Prostate gland (tissue), 2 donors: Measurements from ENCODE around the gene E2F6. TPM values are rescaled to one million over a fixed set of nuclear protein-coding genes. Genes with fewer than 3 reads are reported as not detected.

Experiments
- DNase-seq: peaks from one replicate; pipeline ENCODE4 v3.0.0-alpha.2; 2019; ENCODE audit warnings: low spot score
- H3K27ac ChIP-seq, 2 donors: fragments of 200-600 bp; sonication (generic); 2 replicates each; pipeline ENCODE4 v1.5.1; 2017 to 2019
- H3K27me3 ChIP-seq: fragments of 200-600 bp; sonication (generic); replicated peaks from 2 replicates; pipeline ENCODE4 v1.5.1; 2019; ENCODE audit not compliant: insufficient read depth
- H3K36me3 ChIP-seq, 2 donors: fragments of 200-600 bp; sonication (generic); 1 replicate in 1 of 2; 2 replicates in 1 of 2; pipeline versions ENCODE4 v1.5.1 to v1.8.1; 2017 to 2019
- H3K4me1 ChIP-seq: fragments of 200-600 bp; sonication (generic); replicated peaks from 2 replicates; pipeline ENCODE4 v1.5.1; 2019
- H3K4me3 ChIP-seq, 2 donors: fragments of 200-600 bp; sonication (generic); 2 replicates each; pipeline ENCODE4 v1.5.1; 2017 to 2019
- H3K9me3 ChIP-seq: fragments of 200-600 bp; sonication (generic); 2 replicates; pipeline ENCODE4 v1.5.1; 2017
- CTCF ChIP-seq, 4 experiments: fragments of 200-600 bp in 2 of 4; fragments of 450-650 bp in 2 of 4; sonication (generic) in 2 of 4; IDR thresholded peaks; 1 replicate in 3 of 4; 2 replicates in 1 of 4; pipeline ENCODE4 v1.5.1; 2016 to 2019; ENCODE audit warnings: antibody characterized with exemption in 4 of 4, mild to moderate bottlenecking in 2 of 4, moderate library complexity in 2 of 4
- POLR2A ChIP-seq: fragments of 450-650 bp; IDR thresholded peaks from one replicate; pipeline ENCODE4 v1.6.1; 2016; ENCODE audit warnings: antibody characterized with exemption, mild to moderate bottlenecking
- POLR2AphosphoS5 ChIP-seq: sonication (generic); formaldehyde crosslinking; IDR thresholded peaks from one replicate; pipeline ENCODE4 v1.6.1; 2017; ENCODE audit warnings: antibody characterized with exemption
- WGBS: methylation state at CpG from one replicate; pipeline ENCODE4 v1.1.5; 2018; 5-methylcytosine and 5-hydroxymethylcytosine counted together
- intact Hi-C: fragments of 100-400 bp; cut with DNase I; formaldehyde crosslinking; loops from one replicate; pipeline ENCODE4 v1.14.2; 2022
- total RNA-seq, 2 donors: library from RNA; depleted of rRNA; stranded (reverse); fragments of >200 nt; gene quantifications; one replicate each; pipeline ENCODE4 v1.1.0, GENCODE V29; 2016

E2F6 gene
- total RNA-seq, 2 donors from 2014 or later, result 14.2 to 25.2 TPM

DNA sequence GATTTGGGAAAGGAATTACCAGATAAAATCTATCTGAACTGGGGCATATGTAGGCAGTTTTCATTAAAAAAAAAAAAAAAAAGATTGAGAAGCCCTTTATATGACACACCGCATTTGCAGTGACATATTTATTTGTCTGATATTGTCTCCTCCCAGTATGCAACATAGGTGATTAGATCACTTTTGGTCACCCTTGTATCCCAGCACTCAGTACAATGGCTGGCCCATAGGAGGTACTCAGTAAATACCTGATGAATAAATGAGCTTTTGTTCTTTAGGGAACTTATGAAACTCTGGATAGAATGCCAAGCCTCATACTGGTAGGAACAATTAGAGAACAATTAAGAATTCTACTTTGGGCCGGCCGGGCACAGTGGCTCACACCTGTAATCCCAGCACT is 22.8 kb upstream of the E2F6 start:
- Histone ChIP-seq H3K4me1 (no peaks in the 10 kb centered on the region), H3K27me3 (no peaks in the 10 kb centered on the region), H3K36me3 (no peaks in the 10 kb centered on the region), H3K27ac (no peak overlapping the region), H3K4me3 (no peak overlapping the region), H3K9me3 (no peaks in the 10 kb centered on the region)
- no peak for TF ChIP-seq POLR2AphosphoS5
- no peak for TF ChIP-seq POLR2A
- no peak for TF ChIP-seq CTCF (IDR thresholded peaks at IDR 0.05)
- DNase-seq, result no peak
- intact Hi-C loops, result no loop called here
- 59% methylated on average over 3 of the region's 3 CpGs for WGBS

GRCh38 chr2:11483806-11484617 is 18.1 kb upstream of the E2F6 start:
- Histone ChIP-seq H3K9me3 (no peaks in the 10 kb centered on the region), H3K36me3 (no peaks in the 10 kb centered on the region), H3K4me1 (peaks cover 4% of the 10 kb centered on the region), H3K4me3 (peak overlapping the region in 1 of 2 donors; percentile 67), H3K27me3 (no peaks in the 10 kb centered on the region), H3K27ac (peak overlapping the region; percentile 55 to 69)
- 43% methylated on average over 7 of the region's 7 CpGs for WGBS
- TF ChIP-seq POLR2AphosphoS5 (peak; percentile 13), POLR2A (no peak)
- DNase-seq, result no peak
- intact Hi-C loops, result no loop called here

DNA sequence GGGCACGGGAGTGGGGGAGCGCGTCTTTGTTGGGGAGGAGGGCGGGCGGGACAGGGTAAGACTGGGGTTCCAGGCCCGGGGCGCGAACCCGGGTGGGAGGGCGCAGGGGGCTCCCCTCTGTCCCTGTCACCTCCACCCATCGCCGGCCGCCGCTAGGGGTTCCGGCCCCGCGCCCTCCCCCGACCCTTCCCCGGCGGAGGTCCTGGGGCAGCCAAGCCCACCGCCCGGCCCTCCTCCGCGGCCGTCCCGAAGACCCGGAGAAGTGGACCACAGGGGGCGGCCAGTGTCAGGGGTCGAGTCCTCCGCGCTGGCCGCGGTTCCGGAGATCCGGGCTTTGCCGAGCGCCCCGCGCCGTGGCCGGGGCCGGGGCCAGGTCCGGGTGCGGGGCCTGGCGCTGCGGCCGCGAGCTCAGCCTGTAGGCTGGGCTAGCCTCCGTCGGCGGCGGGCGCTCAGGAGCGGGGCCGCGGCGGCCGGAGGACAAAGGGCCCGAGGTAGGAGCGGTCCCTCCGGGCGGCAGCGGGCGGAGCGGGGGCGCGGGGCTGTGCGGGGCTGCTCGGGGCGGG is 16.6 kb upstream of the E2F6 start:
- WGBS, result 3% methylated on average over 56 of the region's 70 CpGs
- TF ChIP-seq CTCF (IDR thresholded peaks at IDR 0.05) (peak in 1 of 4 experiments; percentile 11), POLR2AphosphoS5 (no peak)
- H3K27me3 ChIP-seq, result no peaks in the 10 kb centered on the region
- peaks cover 4% of the 10 kb centered on the region for H3K4me1 ChIP-seq
- H3K27ac ChIP-seq, result peak overlapping the region; percentile 55 to 69
- H3K4me3 ChIP-seq, result peak overlapping the region; percentile 45 to 67
- H3K9me3 ChIP-seq, result no peaks in the 10 kb centered on the region
- intact Hi-C loops, result no loop called here
- H3K36me3 ChIP-seq, result no peaks in the 10 kb centered on the region
- no peak for DNase-seq

GRCh38 chr2:11481789-11482472 is 16.0 kb upstream of the E2F6 start:
- H3K36me3 ChIP-seq, result no peaks in the 10 kb centered on the region
- TF ChIP-seq POLR2AphosphoS5, result no peak
- TF ChIP-seq CTCF (IDR thresholded peaks at IDR 0.05), result no peak
- no peak for TF ChIP-seq POLR2A
- H3K4me1 ChIP-seq, result peaks cover 4% of the 10 kb centered on the region
- WGBS, result 73% methylated on average over 47 of the region's 61 CpGs
- no peaks in the 10 kb centered on the region for H3K9me3 ChIP-seq
- peak overlapping the region; percentile 55 to 69 for H3K27ac ChIP-seq
- peak overlapping the region; percentile 45 to 67 for H3K4me3 ChIP-seq
- no peaks in the 10 kb centered on the region for H3K27me3 ChIP-seq
- no peak for DNase-seq
- intact Hi-C loops, result no loop called here

- Histone ChIP-seq H3K27ac (peak overlapping the region in 1 of 2 donors; percentile 3), H3K9me3 (no peaks in the 10 kb centered on the region), H3K36me3 (no peaks in the 10 kb centered on the region), H3K27me3 (no peaks in the 10 kb centered on the region), H3K4me1 (peaks cover 4% of the 10 kb centered on the region), H3K4me3 (no peak overlapping the region)
- 86% methylated on average over 6 of the region's 6 CpGs for WGBS
- no peak for TF ChIP-seq POLR2A
- TF ChIP-seq POLR2AphosphoS5, result no peak
- no peak for DNase-seq
- intact Hi-C loops, result no loop called here
Observed at GRCh38 chr2:11481426-11481788, 15.4 kb upstream of the E2F6 start.
